Activated naive CD4-positive, alpha-beta T cell treated with anti-CD3 and anti-CD28 coated beads for 36 hours (primary cell): Measurements from ENCODE around the gene ROMO1. TPM values are rescaled to one million over a fixed set of nuclear protein-coding genes. Genes with fewer than 3 reads are reported as not detected.
"Not testable (repeated sequence)": the region's sequence is repeated elsewhere in the genome, so short reads cannot be mapped to it uniquely, and the experiment has no call there.

Source experiments
- CTCF ChIA-PET: fragments of 350-600 bp; sonication (Branson Sonifier 250); formaldehyde crosslinking; loops from one replicate; lab custom pipeline; 2021; ENCODE audit warnings: antibody characterized with exemption; lab: Charles Lee
- DNase-seq: peaks from one replicate; pipeline ENCODE4 v3.0.0-alpha.2; 2020
- H3K27ac Mint-ChIP-seq: one replicate; pipeline ENCODE4 v1.8.0; 2021; ENCODE audit warnings: mild to moderate bottlenecking, mixed read lengths
- H3K27me3 Mint-ChIP-seq: one replicate; pipeline ENCODE4 v1.8.0; 2021; ENCODE audit warnings: low read depth, mixed read lengths
- H3K36me3 Mint-ChIP-seq: one replicate; pipeline ENCODE4 v1.8.0; 2021; ENCODE audit warnings: low read depth, mixed read lengths
- H3K4me1 Mint-ChIP-seq: one replicate; pipeline ENCODE4 v1.8.0; 2021; ENCODE audit warnings: low read depth, mixed read lengths
- H3K4me3 Mint-ChIP-seq: one replicate; pipeline ENCODE4 v1.8.0; 2021; ENCODE audit warnings: mild to moderate bottlenecking, moderate library complexity, mixed read lengths
- H3K9me3 Mint-ChIP-seq: one replicate; pipeline ENCODE4 v1.8.0; 2021; ENCODE audit warnings: mixed read lengths
- intact Hi-C: fragments of 100-400 bp; cut with micrococcal nuclease; formaldehyde crosslinking; loops from one replicate; pipeline ENCODE4 v1.15.1; 2023
- total RNA-seq, 2 experiments: library from RNA; stranded (reverse); gene quantifications; one replicate each; pipeline ENCODE4 v1.2.3, GENCODE V29; 2021

The ROMO1 gene
- total RNA-seq, 2 experiments from 2014 or later, result 120 to 134 TPM

DNA sequence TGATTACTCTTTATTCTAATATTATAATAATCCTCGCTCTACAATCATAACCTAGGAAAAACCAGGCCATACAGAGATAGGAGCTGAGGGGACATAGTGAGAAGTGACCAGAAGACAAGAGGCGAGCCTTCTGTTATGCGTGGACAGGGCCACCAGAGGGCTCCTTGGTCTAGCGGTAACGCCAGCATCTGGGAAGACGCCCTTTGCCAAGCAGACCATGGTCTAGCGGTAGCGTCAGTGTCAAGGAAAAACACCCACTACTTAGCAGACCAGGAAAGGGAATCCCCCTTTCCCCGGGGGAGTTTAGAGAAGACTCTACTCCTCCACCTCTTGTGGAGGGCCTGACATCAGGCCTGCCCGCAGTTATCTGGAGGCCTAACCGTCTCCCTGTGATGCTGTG, 12.3 kb upstream of the ROMO1 start:
- H3K27me3 Mint-ChIP-seq, H3K9me3 Mint-ChIP-seq, H3K4me3 Mint-ChIP-seq, H3K27ac Mint-ChIP-seq, H3K4me1 Mint-ChIP-seq: not testable (repeated sequence)
- intact Hi-C loops, result loop anchor here (1.0 kb wide), 1 partner anchor 197 kb away; no protein-coding TSS in a partner anchor
- DNase-seq, result peak; percentile 23
- peaks cover 17% of the 10 kb centered on the region for H3K36me3 Mint-ChIP-seq
- CTCF ChIA-PET, result interaction anchor here (1.1 kb wide), 1 partner anchor 197 kb away, joined by 3 read pairs; no protein-coding TSS in a partner anchor

DNA sequence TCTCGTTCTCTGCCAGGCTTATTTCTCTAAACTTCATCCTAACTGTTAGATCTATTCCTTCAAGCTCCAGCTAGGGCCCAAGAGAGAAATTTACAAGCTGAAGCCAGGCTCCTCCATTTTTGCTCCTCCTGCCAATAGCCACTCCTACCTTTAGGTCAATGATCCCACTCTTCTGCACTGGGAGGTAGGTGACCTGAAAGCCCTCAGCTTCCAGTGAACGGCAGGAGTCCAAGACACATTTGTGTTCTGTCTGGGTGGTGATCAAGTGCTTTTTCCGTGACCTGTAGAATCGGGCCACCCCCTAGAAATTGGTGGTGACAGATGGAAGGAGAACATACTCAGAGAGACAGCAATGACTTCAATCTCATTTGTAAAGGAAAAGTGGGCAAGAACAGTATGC, 8.9 kb upstream of the ROMO1 start:
- Mint-ChIP-seq H3K27me3 (no peaks in the 10 kb centered on the region), H3K4me3 (no peak overlapping the region), H3K9me3 (no peaks in the 10 kb centered on the region), H3K27ac (no peak overlapping the region), H3K4me1 (no peaks in the 10 kb centered on the region), H3K36me3 (peaks cover 23% of the 10 kb centered on the region)
- no peak for DNase-seq
- CTCF ChIA-PET, result no interaction called here
- intact Hi-C loops, result no loop called here

DNA sequence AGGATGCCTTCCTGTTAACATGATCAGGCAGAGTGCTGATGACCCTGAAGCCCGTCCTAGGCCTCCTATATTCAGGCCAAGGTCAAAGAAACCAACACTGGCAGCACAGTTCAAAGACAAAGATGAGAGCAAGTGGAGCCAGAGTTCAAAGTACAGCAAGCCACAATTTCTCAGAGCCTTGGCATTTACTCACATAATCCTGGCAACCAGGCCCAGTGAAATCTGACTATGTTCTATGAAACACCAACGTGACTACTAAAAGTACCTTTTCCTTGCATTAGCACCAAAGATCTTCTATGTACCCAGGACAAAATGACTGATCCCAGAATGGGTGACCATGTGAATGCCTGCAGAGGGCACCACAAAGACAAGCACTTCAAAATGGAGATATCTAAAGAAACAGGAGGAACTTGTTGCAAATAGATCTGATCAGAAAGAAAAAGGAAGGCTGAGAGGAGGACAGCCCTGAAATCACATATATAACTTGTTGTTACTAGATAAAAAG, 3.9 kb upstream of the ROMO1 start:
- DNase-seq, result no peak
- Mint-ChIP-seq H3K4me1 (peaks cover 24% of the 10 kb centered on the region), H3K4me3 (no peak overlapping the region), H3K9me3 (no peaks in the 10 kb centered on the region), H3K27me3 (no peaks in the 10 kb centered on the region), H3K27ac (peak overlapping the region; percentile 17), H3K36me3 (peaks cover 22% of the 10 kb centered on the region)
- intact Hi-C loops, result loop anchor here (5.0 kb wide), 1 partner anchor 257 kb away; the partner anchor contains the start of gene SCAND1
- CTCF ChIA-PET, result no interaction called here

DNA sequence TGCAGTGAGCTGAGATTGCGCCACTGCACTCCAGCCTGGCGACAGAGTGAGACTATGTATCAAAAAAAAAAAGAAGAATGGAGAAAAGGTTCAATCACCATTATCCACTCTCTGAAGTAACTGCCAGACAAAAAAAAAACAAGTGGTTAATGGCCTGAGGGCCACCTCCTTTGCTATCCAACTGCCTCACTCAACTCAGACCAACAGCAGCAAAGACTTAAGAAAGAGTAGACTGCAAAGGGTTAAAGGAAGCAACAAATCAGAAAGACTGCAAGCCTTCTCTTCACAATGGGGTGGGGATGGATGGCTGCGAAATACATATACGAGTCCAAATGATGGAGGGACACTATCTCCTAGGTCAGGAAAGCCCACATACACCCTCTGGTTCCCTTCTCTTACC, 3.2 kb upstream of the ROMO1 start:
- Mint-ChIP-seq H3K4me1 (peaks cover 31% of the 10 kb centered on the region), H3K27ac (no peak overlapping the region), H3K36me3 (peaks cover 26% of the 10 kb centered on the region), H3K4me3 (no peak overlapping the region), H3K9me3 (no peaks in the 10 kb centered on the region), H3K27me3 (no peaks in the 10 kb centered on the region)
- CTCF ChIA-PET, result interaction anchor here (1.6 kb wide), 1 partner anchor 95 kb away, joined by 9 read pairs; no protein-coding TSS in a partner anchor
- intact Hi-C loops, result loop anchor here (5.0 kb wide), 1 partner anchor 256 kb away; the partner anchor contains the start of gene SCAND1
- DNase-seq, result no peak

DNA sequence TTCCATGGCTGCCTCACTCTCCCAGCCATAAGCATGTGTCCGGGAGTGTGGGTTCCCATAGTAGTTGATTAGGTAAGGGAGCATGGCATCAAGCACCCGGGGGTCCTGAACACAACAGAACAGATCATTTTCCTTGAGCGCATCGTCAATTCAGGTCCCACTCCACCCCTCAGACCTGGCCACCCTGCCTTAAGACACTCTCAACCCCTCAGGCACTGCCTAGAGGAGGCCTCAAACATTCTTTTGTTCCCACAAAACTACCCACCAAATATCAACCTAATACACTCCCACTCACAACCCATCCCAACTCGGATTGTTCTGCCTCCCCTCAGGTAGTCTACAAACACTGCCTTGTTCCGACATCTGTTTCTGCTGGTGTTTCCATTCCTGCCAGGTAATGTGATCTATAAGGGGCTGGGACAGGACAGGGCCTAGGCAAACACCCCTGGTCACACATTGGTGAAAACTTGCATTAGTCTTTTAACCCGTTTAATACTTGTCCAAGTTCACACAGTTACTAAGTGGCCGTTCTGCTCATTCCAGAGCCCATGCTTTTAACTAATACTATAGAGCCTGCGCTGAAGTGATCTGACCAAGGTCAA, 1.4 kb upstream of the ROMO1 start:
- no peak for DNase-seq
- peak overlapping the region; percentile 93 for H3K4me3 Mint-ChIP-seq
- H3K4me1 Mint-ChIP-seq, result peaks cover 40% of the 10 kb centered on the region
- intact Hi-C loops, result loop anchor here (2.0 to 5.0 kb wide), 3 partner anchors 45 to 255 kb away; partner anchors contain the start of genes RBM39 and SCAND1
- H3K9me3 Mint-ChIP-seq, result no peaks in the 10 kb centered on the region
- no peaks in the 10 kb centered on the region for H3K27me3 Mint-ChIP-seq
- peaks cover 31% of the 10 kb centered on the region for H3K36me3 Mint-ChIP-seq
- no peak overlapping the region for H3K27ac Mint-ChIP-seq
- CTCF ChIA-PET, result interaction anchor here (0.6 kb wide), 1 partner anchor 81 kb away, joined by 4 read pairs; no protein-coding TSS in a partner anchor

DNA sequence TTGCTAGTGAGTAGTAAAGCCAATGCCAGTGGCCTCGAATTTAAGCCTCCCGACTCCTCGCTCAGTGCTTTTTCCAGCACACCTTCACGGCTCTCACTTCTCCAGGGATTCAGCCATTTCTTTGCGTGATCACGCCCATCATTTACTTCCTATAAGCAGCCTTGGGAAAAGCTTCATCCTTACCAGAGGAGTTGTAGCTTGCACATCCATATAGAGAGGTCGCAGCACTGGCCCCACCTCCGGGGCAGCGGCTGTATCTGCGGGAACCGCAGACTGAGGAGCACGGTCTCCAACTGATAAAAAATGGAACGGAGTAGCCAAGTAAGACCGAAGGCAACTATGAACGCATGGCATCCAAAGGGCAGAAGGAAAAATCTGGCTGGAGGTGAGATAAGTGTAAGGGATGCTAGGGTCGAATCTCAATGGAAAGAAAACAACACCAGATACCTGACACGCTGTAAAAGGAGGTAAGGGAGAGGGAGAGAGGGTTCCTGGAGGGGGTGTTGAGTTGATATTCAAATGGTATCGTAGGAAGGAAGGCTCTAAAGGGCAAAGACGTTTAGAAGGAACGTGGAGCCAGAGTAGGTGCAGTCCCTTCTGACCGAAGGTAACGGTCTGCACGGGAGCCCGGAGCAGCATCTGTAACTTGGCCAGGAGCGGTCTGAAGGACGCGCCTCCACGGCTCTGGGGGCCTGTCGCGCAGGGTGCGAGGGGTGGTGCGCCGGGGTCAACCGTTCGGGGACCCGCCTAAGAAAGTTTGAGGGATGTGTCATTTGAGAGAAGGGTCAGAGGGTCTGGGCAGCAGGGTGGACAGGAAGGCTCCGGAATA, 693 bp upstream of the ROMO1 start:
- CTCF ChIA-PET, result interaction anchor here (0.6 to 0.9 kb wide), 2 partner anchors 82 to 98 kb away, joined by 3 to 4 read pairs; no protein-coding TSS in a partner anchor
- peak overlapping the region; percentile 81 for H3K27ac Mint-ChIP-seq
- no peaks in the 10 kb centered on the region for H3K9me3 Mint-ChIP-seq
- H3K4me1 Mint-ChIP-seq, result peaks cover 40% of the 10 kb centered on the region
- intact Hi-C loops, result loop anchor here (1.0 to 5.0 kb wide), 7 partner anchors 34 to 254 kb away; partner anchors contain the start of genes CPNE1, RBM12, RBM39 and SCAND1
- peak overlapping the region; percentile 93 for H3K4me3 Mint-ChIP-seq
- DNase-seq, result no peak
- no peaks in the 10 kb centered on the region for H3K27me3 Mint-ChIP-seq
- H3K36me3 Mint-ChIP-seq, result peaks cover 32% of the 10 kb centered on the region

DNA sequence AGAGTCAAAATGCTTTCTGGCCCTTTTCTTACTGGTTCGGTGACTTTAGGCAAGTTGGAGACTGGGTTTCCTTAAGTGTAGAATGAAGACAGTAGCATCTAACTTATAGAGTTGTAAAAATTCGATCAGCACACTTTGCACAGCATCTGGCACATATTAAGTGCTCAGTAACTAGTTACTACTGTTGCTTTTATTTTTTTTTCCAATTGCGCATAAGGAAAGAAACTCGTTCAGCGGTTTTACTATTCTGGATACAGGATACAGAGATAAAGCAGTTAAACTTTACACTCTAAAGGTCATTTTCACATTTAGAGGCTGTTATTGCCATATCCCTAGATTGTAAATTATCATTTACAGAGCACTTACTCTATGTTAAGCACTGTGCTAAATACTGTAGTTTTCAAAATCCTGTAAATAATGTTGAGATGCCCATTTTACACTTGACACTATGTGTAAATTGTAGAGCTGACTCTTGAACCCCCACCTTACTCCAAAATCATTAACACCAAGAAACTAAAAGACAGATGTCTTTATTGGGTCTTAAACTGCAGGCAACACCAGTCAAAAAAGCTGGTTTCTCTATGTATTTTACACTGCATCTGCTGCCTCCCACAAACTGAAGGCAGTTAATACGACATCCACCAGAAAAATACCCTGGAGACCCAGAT, 886 bp downstream of the ROMO1 start:
- CTCF ChIA-PET, result interaction anchor here (1.1 kb wide), 1 partner anchor 217 kb away, joined by 4 read pairs; no protein-coding TSS in a partner anchor
- H3K4me3 Mint-ChIP-seq, result peak overlapping the region; percentile 93
- intact Hi-C loops, result loop anchor here (1.0 to 5.0 kb wide), 8 partner anchors 11 to 252 kb away; partner anchors contain the start of genes CPNE1, RBM12, RBM39 and SCAND1
- DNase-seq, result no peak
- peaks cover 42% of the 10 kb centered on the region for H3K4me1 Mint-ChIP-seq
- no peaks in the 10 kb centered on the region for H3K9me3 Mint-ChIP-seq
- H3K36me3 Mint-ChIP-seq, result peaks cover 44% of the 10 kb centered on the region
- H3K27me3 Mint-ChIP-seq, result no peaks in the 10 kb centered on the region
- peak overlapping the region; percentile 92 for H3K27ac Mint-ChIP-seq

DNA sequence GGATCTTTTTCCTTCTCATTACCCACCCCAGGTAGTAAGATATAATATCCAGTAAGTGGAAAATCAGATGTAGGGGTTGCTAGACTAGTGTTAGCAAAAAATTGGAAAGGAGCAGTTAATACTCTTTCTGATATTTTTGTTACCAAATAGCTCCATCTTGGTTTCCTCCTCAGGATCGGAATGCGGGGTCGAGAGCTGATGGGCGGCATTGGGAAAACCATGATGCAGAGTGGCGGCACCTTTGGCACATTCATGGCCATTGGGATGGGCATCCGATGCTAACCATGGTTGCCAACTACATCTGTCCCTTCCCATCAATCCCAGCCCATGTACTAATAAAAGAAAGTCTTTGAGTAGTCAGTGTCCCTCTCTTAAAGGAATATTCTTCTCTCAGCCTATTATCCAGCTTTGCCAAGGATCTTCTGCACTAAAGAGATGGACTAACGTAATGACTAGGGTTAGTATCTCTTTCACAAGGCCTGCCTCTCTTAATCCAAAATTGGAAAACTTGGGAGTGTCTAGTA, 1.5 kb downstream of the ROMO1 start:
- no peak for DNase-seq
- H3K27me3 Mint-ChIP-seq, result no peaks in the 10 kb centered on the region
- H3K27ac Mint-ChIP-seq, result peak overlapping the region; percentile 60
- peaks cover 42% of the 10 kb centered on the region for H3K4me1 Mint-ChIP-seq
- H3K4me3 Mint-ChIP-seq, result peak overlapping the region; percentile 93
- no peaks in the 10 kb centered on the region for H3K9me3 Mint-ChIP-seq
- H3K36me3 Mint-ChIP-seq, result peaks cover 44% of the 10 kb centered on the region
- CTCF ChIA-PET, result interaction anchor here (0.6 to 1.1 kb wide), 3 partner anchors 82 to 242 kb away, joined by 3 to 4 read pairs (median 4); no protein-coding TSS in a partner anchor
- intact Hi-C loops, result loop anchor here (1.0 kb wide), 1 partner anchor 11 kb away; no protein-coding TSS in a partner anchor

DNA sequence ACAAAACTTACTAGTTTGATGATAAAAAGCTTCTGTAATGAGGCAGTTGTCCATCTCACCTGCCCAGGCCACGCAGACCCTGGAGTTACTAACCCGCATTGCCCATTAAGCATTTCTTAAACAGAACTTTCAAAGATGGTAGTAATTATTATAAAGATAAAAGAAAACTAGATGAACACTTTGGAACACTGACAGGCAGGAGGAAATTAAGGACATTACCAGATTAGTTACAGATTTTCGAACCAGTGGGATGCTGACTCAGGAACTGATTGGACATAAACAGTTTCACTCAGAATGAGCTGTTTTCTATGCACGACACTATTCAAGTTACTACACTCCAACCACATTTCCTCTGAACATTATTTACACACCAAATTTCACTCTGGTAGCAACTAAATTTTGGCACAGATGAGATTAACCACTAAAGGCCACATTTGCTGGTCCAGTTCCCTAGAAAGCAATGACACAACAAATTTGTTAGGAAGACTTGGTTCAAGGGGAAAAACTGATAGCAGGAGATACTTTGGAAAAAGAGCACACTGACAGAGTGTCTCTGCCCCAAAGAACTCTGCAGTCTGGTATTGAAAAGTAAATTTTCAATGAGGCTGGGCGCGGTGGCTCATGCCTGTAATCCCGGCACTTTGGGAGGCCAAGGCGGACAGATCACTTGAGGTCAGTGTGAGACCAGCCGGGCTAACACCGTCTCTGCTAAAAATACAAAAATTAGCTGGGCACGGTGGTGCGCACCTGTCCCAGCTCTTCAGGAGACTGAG, 3.0 kb downstream of the ROMO1 start:
- H3K4me1 Mint-ChIP-seq, result peaks cover 39% of the 10 kb centered on the region
- CTCF ChIA-PET, result interaction anchor here (1.2 to 1.7 kb wide), 2 partner anchors 37 to 81 kb away, joined by 3 to 6 read pairs; no protein-coding TSS in a partner anchor
- intact Hi-C loops, result no loop called here
- no peak for DNase-seq
- peaks cover 54% of the 10 kb centered on the region for H3K36me3 Mint-ChIP-seq
- H3K27ac Mint-ChIP-seq, result peak overlapping the region; percentile 75
- H3K27me3 Mint-ChIP-seq, result no peaks in the 10 kb centered on the region
- no peaks in the 10 kb centered on the region for H3K9me3 Mint-ChIP-seq
- H3K4me3 Mint-ChIP-seq, result no peak overlapping the region

DNA sequence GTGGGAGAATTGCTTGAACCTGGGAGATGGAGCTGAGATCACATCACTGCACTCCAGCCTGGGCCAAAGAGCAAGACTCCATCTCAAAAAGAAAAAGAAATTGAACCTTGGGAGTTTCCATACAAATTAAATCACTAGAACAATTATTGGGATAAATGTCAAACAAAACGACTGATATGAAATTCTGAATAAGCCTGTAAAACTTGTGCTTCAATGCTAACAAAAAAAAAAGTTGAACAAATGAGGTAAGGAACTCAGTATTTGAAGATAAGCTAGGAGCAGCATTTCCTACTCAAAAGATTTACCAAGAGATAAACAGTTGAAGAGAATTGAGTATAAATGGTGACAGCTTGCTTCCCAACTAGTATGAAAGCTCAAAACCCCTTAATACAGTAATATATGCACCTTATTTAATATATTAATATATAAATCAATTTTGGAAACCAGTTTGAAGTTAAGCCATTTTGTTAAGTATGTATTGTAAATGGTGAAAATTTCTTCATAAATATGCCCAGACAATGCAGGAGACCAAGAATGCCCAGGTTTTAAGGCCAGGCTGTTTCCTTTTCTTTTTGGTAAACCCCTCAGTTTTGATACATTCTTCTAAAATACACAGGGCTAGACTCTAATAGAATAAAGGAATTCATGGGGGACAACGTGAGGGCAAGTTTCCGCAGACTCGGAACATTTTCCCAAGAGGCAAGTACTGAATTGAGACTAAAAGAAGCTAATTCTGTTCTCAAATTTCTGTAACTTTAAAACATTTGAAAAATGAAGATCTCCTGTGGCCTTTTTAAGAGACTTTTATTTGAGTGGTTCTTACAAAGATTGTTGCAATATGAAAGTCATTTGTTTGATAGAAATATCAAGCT, 3.9 kb downstream of the ROMO1 start:
- Mint-ChIP-seq H3K27me3 (no peaks in the 10 kb centered on the region), H3K36me3 (peaks cover 55% of the 10 kb centered on the region), H3K9me3 (no peaks in the 10 kb centered on the region), H3K4me1 (peaks cover 30% of the 10 kb centered on the region), H3K27ac (peak overlapping the region; percentile 75), H3K4me3 (no peak overlapping the region)
- DNase-seq, result no peak
- CTCF ChIA-PET, result interaction anchor here (0.6 to 1.7 kb wide), 6 partner anchors 36 to 290 kb away, joined by 4 to 7 read pairs (median 4); no protein-coding TSS in a partner anchor
- intact Hi-C loops, result no loop called here
